NCI-H146 treated with DMSO at 0.1 percent for 48 hours (cell line): ENCODE results near the gene KRT33A.
"Not testable (repeated sequence)": the region's sequence is repeated elsewhere in the genome, so short reads cannot be mapped to it uniquely, and the experiment has no call there.

Source experiments
- DNase-seq: peaks from one replicate; lab custom pipeline; 2025; ENCODE audit not compliant: unreplicated experiment; lab: John Stamatoyannopoulos, UW

KRT33A gene

GRCh38 chr17:41366070-41366469 lies 15.4 kb upstream of the KRT33A start:
- no peak for DNase-seq

GRCh38 chr17:41363881-41364280 lies 13.3 kb upstream of the KRT33A start:
- DNase-seq: no peak

- no peak for DNase-seq
Measured at GRCh38 chr17:41360296-41360995, 9.8 kb upstream of the KRT33A start.

GRCh38 chr17:41354536-41354935 lies 3.9 kb upstream of the KRT33A start:
- no peak for DNase-seq

GRCh38 chr17:41352597-41353366 lies 2.2 kb upstream of the KRT33A start:
- no peak for DNase-seq

- DNase-seq: no peak
Measured at GRCh38 chr17:41351177-41351576, 549 bp upstream of the KRT33A start.

- DNase-seq: no peak
Measured at GRCh38 chr17:41347869-41348760, 2.5 kb downstream of the KRT33A start.

GRCh38 chr17:41346421-41346820 lies 4.2 kb downstream of the KRT33A start:
- DNase-seq: not testable (repeated sequence)

GRCh38 chr17:41345992-41346391 lies 4.6 kb downstream of the KRT33A start:
- DNase-seq: no peak

GRCh38 chr17:41343029-41343428 lies 7.6 kb downstream of the KRT33A start:
- no peak for DNase-seq

GRCh38 chr17:41340934-41341861 lies 9.4 kb downstream of the KRT33A start:
- no peak for DNase-seq

- no peak for DNase-seq
Measured at GRCh38 chr17:41340494-41340893, 10.1 kb downstream of the KRT33A start.

- DNase-seq: no peak
Measured at GRCh38 chr17:41339571-41340172, 11.0 kb downstream of the KRT33A start.

- no peak for DNase-seq
Measured at GRCh38 chr17:41338961-41339485, 11.6 kb downstream of the KRT33A start.

GRCh38 chr17:41335747-41336146 lies 14.9 kb downstream of the KRT33A start:
- no peak for DNase-seq

GRCh38 chr17:41334385-41335305 lies 16.0 kb downstream of the KRT33A start:
- no peak for DNase-seq

GRCh38 chr17:41333836-41334235 lies 16.8 kb downstream of the KRT33A start:
- DNase-seq: no peak

- DNase-seq: no peak
Measured at GRCh38 chr17:41333098-41333497, 17.5 kb downstream of the KRT33A start.

- DNase-seq: no peak
Measured at GRCh38 chr17:41332239-41332638, 18.4 kb downstream of the KRT33A start.
